Subcutaneous abdominal adipose tissue (tissue), 5 donors: ENCODE measurements around the gene LSAMP.

Source experiments
- H3K27ac ChIP-seq: one replicate; pipeline ENCODE4 v1.7.0; 2013; ENCODE audit warnings: low read depth, mild to moderate bottlenecking, inconsistent platforms, low read length, moderate library complexity
- H3K27me3 ChIP-seq, 5 donors: one replicate each; pipeline ENCODE4 v1.7.0; 2013; ENCODE audit warnings: low read length in 5 of 5, inconsistent platforms in 1 of 5; ENCODE audit not compliant: control insufficient read depth in 5 of 5, insufficient read depth in 4 of 5
- H3K36me3 ChIP-seq, 5 donors: one replicate each; pipeline ENCODE4 v1.7.0; 2013; ENCODE audit warnings: low read length in 5 of 5; ENCODE audit not compliant: control insufficient read depth in 5 of 5, insufficient read depth in 5 of 5
- H3K4me1 ChIP-seq, 5 donors: one replicate each; pipeline ENCODE4 v1.7.0; 2013; ENCODE audit warnings: low read length in 5 of 5, mild to moderate bottlenecking in 3 of 5, moderate library complexity in 1 of 5; ENCODE audit not compliant: control insufficient read depth in 5 of 5, insufficient read depth in 5 of 5
- H3K4me3 ChIP-seq, 5 donors: one replicate each; pipeline ENCODE4 v1.7.0; 2013; ENCODE audit warnings: low read length in 5 of 5, low read depth in 1 of 5
- H3K9ac ChIP-seq, 5 donors: one replicate each; pipeline ENCODE4 v1.7.0; 2013; ENCODE audit warnings: low read length in 5 of 5, mild to moderate bottlenecking in 4 of 5, moderate library complexity in 3 of 5
- H3K9me3 ChIP-seq, 5 donors: one replicate each; pipeline ENCODE4 v1.7.0; 2013; ENCODE audit warnings: low read length in 5 of 5; ENCODE audit not compliant: control insufficient read depth in 5 of 5
- donor health status: healthy.
- donor health status: healthy.
- donor health status: healthy.
- donor health status: healthy.
- donor health status: healthy.

The LSAMP gene

GRCh38 chr3:116161575-116162525 is 283.4 kb downstream of the LSAMP start:
- H3K4me3 ChIP-seq, result no peak overlapping the region
- H3K36me3 ChIP-seq, result no peaks in the 10 kb centered on the region
- H3K27ac ChIP-seq, result no peak overlapping the region
- H3K9ac ChIP-seq, result no peak overlapping the region
- H3K9me3 ChIP-seq, result no peaks in the 10 kb centered on the region
- no peaks in the 10 kb centered on the region for H3K27me3 ChIP-seq
- H3K4me1 ChIP-seq, result no peaks in the 10 kb centered on the region

GRCh38 chr3:116160594-116160993 is 284.7 kb downstream of the LSAMP start:
- Histone ChIP-seq H3K4me3 (no peak overlapping the region), H3K27ac (no peak overlapping the region), H3K27me3 (no peaks in the 10 kb centered on the region), H3K9me3 (no peaks in the 10 kb centered on the region), H3K36me3 (no peaks in the 10 kb centered on the region), H3K4me1 (no peaks in the 10 kb centered on the region), H3K9ac (no peak overlapping the region)

DNA sequence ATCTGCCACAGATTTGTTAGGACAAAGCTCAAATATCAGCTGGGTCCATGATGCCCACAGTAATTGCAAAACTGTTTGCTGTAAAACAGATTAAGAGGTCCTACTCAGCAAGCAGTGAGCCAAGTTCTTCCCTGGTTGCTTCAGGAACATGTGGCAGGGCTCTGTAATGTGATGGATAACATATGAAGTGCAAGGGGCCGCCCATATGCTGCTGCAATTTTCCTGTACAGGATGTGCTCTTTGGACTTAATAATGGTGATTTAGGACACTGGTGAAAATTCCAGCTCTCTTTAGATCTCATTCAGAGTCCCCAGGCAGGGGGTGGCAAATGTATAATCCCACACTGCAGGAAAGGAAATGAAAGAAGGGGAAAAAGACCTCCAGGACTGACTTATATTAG is 289.4 kb downstream of the LSAMP start:
- H3K4me3 ChIP-seq, result no peak overlapping the region
- H3K4me1 ChIP-seq, result no peaks in the 10 kb centered on the region

DNA sequence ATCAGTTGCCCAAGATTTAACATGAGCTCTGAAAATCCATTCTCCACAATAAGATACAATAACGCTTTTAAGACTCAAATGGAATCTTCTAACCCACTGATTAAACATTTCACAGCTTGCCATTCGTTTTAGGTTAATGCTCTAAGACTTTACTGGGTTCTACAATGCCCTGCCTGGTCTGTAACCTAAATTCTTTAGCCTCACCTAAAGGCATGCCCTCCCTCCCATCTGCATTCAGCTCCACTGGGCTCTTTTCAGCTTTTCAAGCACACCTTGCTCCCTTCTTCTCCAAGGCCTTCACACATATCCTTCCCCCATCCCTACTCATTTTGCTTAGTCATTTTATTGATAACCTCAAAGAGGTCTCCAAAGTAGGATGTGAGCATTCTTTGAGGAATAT is 290.9 kb downstream of the LSAMP start:
- Histone ChIP-seq H3K9me3 (no peaks in the 10 kb centered on the region), H3K36me3 (no peaks in the 10 kb centered on the region), H3K4me1 (no peaks in the 10 kb centered on the region), H3K27ac (no peak overlapping the region), H3K27me3 (no peaks in the 10 kb centered on the region), H3K4me3 (no peak overlapping the region), H3K9ac (no peak overlapping the region)

More for the DNA sequence above, 289.4 kb downstream of the LSAMP start:
- Histone ChIP-seq H3K9ac (no peak overlapping the region), H3K36me3 (no peaks in the 10 kb centered on the region), H3K27ac (no peak overlapping the region), H3K27me3 (no peaks in the 10 kb centered on the region), H3K9me3 (no peaks in the 10 kb centered on the region)

GRCh38 chr3:116153174-116153573 is 292.1 kb downstream of the LSAMP start:
- Histone ChIP-seq H3K27me3 (no peaks in the 10 kb centered on the region), H3K9ac (no peak overlapping the region), H3K9me3 (no peaks in the 10 kb centered on the region), H3K4me1 (no peaks in the 10 kb centered on the region), H3K27ac (no peak overlapping the region), H3K4me3 (no peak overlapping the region), H3K36me3 (no peaks in the 10 kb centered on the region)

GRCh38 chr3:116150655-116151167 is 294.6 kb downstream of the LSAMP start:
- Histone ChIP-seq H3K4me1 (no peaks in the 10 kb centered on the region), H3K9ac (no peak overlapping the region), H3K27ac (no peak overlapping the region), H3K36me3 (no peaks in the 10 kb centered on the region), H3K9me3 (peaks cover 0 to 8% (median 5%) of the 10 kb centered on the region in 5 donors), H3K4me3 (no peak overlapping the region), H3K27me3 (no peaks in the 10 kb centered on the region)

GRCh38 chr3:116148881-116149851 is 296.1 kb downstream of the LSAMP start:
- H3K4me1 ChIP-seq, result no peaks in the 10 kb centered on the region
- peaks cover 0 to 15% (median 8%) of the 10 kb centered on the region in 5 donors for H3K9me3 ChIP-seq
- no peaks in the 10 kb centered on the region for H3K36me3 ChIP-seq
- no peaks in the 10 kb centered on the region for H3K27me3 ChIP-seq
- no peak overlapping the region for H3K27ac ChIP-seq
- H3K9ac ChIP-seq, result no peak overlapping the region
- H3K4me3 ChIP-seq, result no peak overlapping the region

DNA sequence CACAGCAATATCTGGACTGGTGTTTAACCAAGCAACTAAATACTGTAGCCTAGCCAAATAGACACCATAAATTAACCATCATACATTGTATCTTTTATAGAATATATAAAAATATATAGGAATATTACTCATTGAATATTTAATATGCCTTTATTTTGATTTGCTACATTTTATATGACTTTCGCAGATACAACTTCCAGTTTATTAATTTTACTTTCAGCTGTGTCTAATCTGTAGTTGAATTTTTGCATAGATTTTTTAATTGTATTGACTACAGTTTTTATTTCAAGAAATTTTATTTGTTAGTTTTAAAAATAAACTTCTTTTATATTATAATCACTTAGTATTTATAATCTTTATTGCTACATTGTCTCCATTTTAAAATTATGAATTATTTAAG is 299.7 kb downstream of the LSAMP start:
- Histone ChIP-seq H3K4me3 (no peak overlapping the region), H3K27me3 (no peaks in the 10 kb centered on the region), H3K9me3 (peaks cover 0 to 15% (median 8%) of the 10 kb centered on the region in 5 donors), H3K9ac (no peak overlapping the region), H3K27ac (no peak overlapping the region), H3K36me3 (no peaks in the 10 kb centered on the region), H3K4me1 (no peaks in the 10 kb centered on the region)

GRCh38 chr3:116141724-116142123 is 303.6 kb downstream of the LSAMP start:
- Histone ChIP-seq H3K4me1 (no peaks in the 10 kb centered on the region), H3K9me3 (peaks cover 0 to 15% (median 8%) of the 10 kb centered on the region in 5 donors), H3K4me3 (no peak overlapping the region), H3K27me3 (no peaks in the 10 kb centered on the region), H3K27ac (no peak overlapping the region), H3K9ac (no peak overlapping the region), H3K36me3 (no peaks in the 10 kb centered on the region)
